Measurements from ENCODE around the gene DHX15. TPM values are rescaled to one million over a fixed set of nuclear protein-coding genes. Genes with fewer than 3 reads are reported as not detected.

DHX15 gene
- total RNA-seq, 1 experiment from 2014 or later = 287 TPM

DNA sequence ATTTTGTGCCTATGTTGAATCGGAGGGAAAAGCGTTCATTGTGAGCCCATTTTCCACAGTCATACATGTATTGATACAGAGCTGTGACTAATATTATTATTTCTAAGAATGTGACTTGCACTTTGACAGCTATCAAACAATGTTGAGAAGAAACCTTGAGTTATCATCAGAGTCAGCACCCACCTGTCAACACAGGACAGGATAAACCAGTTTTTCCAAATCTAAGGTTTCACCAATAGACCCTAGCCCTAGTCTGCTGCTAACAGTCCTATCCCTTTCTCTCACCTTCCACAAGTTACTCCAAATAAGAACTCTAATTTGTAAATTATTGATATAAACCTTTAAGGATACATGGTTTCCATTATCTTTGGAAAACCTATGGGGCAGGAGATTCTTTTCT is 47.7 kb upstream of the DHX15 start:
- no peak overlapping the region for H2BK15ac ChIP-seq (ENCODE audit: low read depth, low read length)

More for the DNA sequence above, 47.7 kb upstream of the DHX15 start:
- no peaks in the 10 kb centered on the region for H4K20me1 ChIP-seq (ENCODE audit: control insufficient read depth, insufficient read depth, insufficient read length)
- no peaks in the 10 kb centered on the region for H3K27me3 ChIP-seq (ENCODE audit: insufficient read depth, low read length)
- H3K14ac ChIP-seq (ENCODE audit: insufficient read depth, low read length) = no peak overlapping the region
- H3K4me1 ChIP-seq (ENCODE audit: insufficient read depth, low read length) = no peaks in the 10 kb centered on the region
- H3K4me2 ChIP-seq (ENCODE audit: insufficient read depth, insufficient read length, low read length) = no peak overlapping the region
- no peak overlapping the region for H3K27ac ChIP-seq (ENCODE audit: insufficient read length, low read depth, low read length)
- H4K8ac ChIP-seq (replicated peaks; ENCODE audit: insufficient read length, low read depth, low read length) = no peak overlapping the region
- no peaks in the 10 kb centered on the region for H3K79me2 ChIP-seq (ENCODE audit: insufficient read depth, low read length)
- no peak overlapping the region for H3T11ph ChIP-seq (ENCODE audit: low read length)
- WGBS (ENCODE audit: extremely low coverage, insufficient read length, low lambda C conversion rate) = no CpG with 5 or more reads among the region's 2 CpGs
- no peak overlapping the region for H2BK5ac ChIP-seq (ENCODE audit: insufficient read length, low read length)
- peaks cover 0 to 4% of the 10 kb centered on the region in 2 experiments; a peak in 2 of 4 replicates for H3K4me1 Mint-ChIP-seq
- H4K5ac ChIP-seq (ENCODE audit: insufficient read length, low read depth, low read length) = no peak overlapping the region
- H2BK20ac ChIP-seq (ENCODE audit: low read depth, low read length, poor library complexity, severe bottlenecking) = no peak overlapping the region
- H3K4me3 Mint-ChIP-seq = no peak overlapping the region
- no peak overlapping the region for H2BK12ac ChIP-seq (ENCODE audit: insufficient read length, low read depth, low read length)
- H3K9ac ChIP-seq (ENCODE audit: extremely low read depth, insufficient read length, low read length) = no peak overlapping the region
- no peaks in the 10 kb centered on the region for H3K36me3 Mint-ChIP-seq (ENCODE audit: insufficient read depth in 1 of 3, low read depth in 3 of 3)
- no peaks in the 10 kb centered on the region for H3K27me3 Mint-ChIP-seq (ENCODE audit: low read depth)
- TF ChIP-seq, protein P1, sequence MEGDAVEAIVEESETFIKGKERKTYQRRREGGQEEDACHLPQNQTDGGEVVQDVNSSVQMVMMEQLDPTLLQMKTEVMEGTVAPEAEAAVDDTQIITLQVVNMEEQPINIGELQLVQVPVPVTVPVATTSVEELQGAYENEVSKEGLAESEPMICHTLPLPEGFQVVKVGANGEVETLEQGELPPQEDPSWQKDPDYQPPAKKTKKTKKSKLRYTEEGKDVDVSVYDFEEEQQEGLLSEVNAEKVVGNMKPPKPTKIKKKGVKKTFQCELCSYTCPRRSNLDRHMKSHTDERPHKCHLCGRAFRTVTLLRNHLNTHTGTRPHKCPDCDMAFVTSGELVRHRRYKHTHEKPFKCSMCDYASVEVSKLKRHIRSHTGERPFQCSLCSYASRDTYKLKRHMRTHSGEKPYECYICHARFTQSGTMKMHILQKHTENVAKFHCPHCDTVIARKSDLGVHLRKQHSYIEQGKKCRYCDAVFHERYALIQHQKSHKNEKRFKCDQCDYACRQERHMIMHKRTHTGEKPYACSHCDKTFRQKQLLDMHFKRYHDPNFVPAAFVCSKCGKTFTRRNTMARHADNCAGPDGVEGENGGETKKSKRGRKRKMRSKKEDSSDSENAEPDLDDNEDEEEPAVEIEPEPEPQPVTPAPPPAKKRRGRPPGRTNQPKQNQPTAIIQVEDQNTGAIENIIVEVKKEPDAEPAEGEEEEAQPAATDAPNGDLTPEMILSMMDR (conservative IDR thresholded peaks at IDR 0.05) = no peak
- H3K9me3 Mint-ChIP-seq = no peaks in the 10 kb centered on the region
- no peak overlapping the region for H3K18ac ChIP-seq (ENCODE audit: insufficient read length, low read depth, low read length)
- no peak overlapping the region for H2BK120ac ChIP-seq (ENCODE audit: low read depth, low read length, poor library complexity, severe bottlenecking)
- H3K23ac ChIP-seq (ENCODE audit: insufficient read length, low read depth, low read length) = no peak overlapping the region
- no peak overlapping the region for H3K4ac ChIP-seq (ENCODE audit: low read depth, low read length)
- no peaks in the 10 kb centered on the region for H3K9me3 ChIP-seq (ENCODE audit: control insufficient read depth, low read depth, low read length)
- H3K79me1 ChIP-seq (ENCODE audit: insufficient read depth, low read depth, low read length, poor library complexity, severe bottlenecking) = no peaks in the 10 kb centered on the region
- no peak overlapping the region for H3K56ac ChIP-seq (ENCODE audit: insufficient read length, low read depth, low read length)
- H3K23me2 ChIP-seq (ENCODE audit: insufficient read length, low read depth, low read length, poor library complexity, severe bottlenecking) = no peaks in the 10 kb centered on the region
- no peak for DNase-seq
- H2AFZ ChIP-seq (ENCODE audit: low read length) = no peak overlapping the region
- H3K27ac Mint-ChIP-seq = no peak overlapping the region
- no peak overlapping the region for H2AK5ac ChIP-seq (ENCODE audit: insufficient read length, low read length)
- H4K91ac ChIP-seq (ENCODE audit: insufficient read length, low read depth, low read length) = no peak overlapping the region
